GM19395 (cell line): ENCODE results near the gene CAB39L.

Experiments
- ATAC-seq: cut with Tn5 transposase; IDR thresholded peaks from one replicate; pipeline ENCODE4 v1.9.1; 2021; ENCODE audit warnings: mild to moderate bottlenecking, moderate library complexity; ENCODE audit not compliant: unreplicated experiment

Gene CAB39L

DNA sequence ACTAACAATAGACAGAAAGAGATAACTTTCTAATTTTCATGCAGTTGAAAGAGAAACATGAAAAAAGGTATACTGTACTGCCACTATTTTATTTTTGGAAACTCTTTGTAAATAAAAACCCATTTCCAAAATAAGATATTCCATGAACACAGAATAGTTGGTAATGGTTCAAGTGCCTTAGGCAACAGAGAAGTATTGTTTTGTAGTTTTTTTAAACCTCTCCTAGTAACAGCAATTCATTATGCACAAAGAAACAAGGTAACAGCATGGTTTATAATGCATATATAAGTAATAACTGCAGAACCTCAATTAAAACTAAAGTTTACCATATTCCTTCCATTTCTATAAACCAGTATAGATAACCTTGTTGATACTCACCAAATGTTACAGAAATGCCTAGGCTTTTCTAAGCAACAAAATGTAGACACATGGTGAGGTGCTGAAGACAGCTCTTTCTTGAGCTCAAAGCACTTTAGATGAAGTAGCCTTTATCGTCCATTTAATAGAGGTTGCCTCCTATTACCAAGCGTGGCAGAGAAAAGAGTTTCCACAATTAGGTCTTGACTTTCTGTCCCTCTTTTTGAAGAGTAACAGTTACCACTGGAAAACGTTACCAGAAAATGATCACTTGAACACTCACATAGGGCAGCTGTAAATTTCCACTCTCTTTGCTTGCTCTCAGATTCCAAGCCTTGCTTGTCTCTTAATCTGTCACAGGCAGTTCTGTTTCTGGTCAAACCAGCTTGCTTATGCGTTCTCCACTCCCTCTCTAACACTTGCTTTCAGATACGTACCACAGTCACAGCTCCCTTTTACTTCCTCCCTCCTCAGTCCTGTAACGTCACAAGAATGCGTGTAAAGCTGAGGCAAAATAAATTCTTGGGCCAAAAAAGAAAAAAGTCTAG is 42.9 kb downstream of the CAB39L start:
- peak; percentile 91 for ATAC-seq

DNA sequence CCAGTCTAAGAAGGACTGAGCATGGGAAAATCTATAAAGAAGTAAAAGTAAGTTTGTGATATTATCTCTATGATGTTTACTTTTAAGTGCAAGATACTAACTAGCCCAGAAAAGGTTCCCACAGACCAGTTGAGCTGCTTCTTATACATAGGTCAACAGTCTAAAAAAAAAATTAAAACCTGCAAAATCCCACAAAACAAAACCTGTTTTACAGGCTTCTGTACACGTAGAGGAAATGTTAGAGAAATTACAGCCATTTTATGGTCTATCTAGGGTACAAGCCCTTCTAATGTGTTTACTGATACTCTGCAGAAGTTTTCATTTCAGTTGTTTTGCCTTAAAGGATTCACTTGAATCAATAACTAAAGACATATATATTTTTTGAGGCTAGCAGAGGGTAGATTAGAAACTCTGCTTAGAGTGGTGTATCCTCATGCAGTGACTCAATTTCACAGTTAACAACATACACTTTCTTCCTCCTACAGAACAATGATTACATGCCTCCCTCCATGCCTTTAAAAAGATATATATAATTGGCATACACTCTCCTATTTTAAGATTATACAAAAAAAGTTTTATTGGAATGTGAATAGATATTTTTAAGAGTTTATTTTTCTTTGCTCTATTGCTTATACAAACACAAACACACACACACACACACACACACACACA is 43.9 kb downstream of the CAB39L start:
- no peak for ATAC-seq

- no peak for ATAC-seq
These were observed 47.9 kb downstream of the CAB39L start for GRCh38 chr13:49395878-49396380.

DNA sequence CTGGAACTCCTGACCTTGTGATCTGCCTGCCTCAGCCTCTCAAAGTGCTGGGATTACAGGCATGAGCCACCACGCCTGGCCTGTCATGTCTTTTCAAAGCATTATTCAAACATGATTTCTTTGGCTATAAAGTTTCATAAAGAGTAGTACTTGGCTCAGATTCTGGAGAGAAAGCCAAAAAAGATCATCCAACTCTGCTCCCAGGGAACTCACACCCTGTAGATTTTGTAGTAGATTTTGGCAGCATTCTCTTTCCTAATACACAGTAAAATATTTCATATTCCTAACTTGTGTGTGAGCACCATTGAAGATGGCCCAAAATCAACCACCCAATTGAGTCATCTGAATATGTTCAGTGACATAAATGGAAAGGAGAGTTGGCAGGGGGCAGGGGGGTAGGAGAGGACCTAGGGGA is 48.4 kb downstream of the CAB39L start:
- ATAC-seq = no peak

GRCh38 chr13:49388091-49388635 is 55.7 kb downstream of the CAB39L start:
- ATAC-seq = no peak

- no peak for ATAC-seq
These were observed 57.2 kb downstream of the CAB39L start for GRCh38 chr13:49386664-49387063.

GRCh38 chr13:49376121-49376520 is 67.7 kb downstream of the CAB39L start:
- ATAC-seq = no peak

DNA sequence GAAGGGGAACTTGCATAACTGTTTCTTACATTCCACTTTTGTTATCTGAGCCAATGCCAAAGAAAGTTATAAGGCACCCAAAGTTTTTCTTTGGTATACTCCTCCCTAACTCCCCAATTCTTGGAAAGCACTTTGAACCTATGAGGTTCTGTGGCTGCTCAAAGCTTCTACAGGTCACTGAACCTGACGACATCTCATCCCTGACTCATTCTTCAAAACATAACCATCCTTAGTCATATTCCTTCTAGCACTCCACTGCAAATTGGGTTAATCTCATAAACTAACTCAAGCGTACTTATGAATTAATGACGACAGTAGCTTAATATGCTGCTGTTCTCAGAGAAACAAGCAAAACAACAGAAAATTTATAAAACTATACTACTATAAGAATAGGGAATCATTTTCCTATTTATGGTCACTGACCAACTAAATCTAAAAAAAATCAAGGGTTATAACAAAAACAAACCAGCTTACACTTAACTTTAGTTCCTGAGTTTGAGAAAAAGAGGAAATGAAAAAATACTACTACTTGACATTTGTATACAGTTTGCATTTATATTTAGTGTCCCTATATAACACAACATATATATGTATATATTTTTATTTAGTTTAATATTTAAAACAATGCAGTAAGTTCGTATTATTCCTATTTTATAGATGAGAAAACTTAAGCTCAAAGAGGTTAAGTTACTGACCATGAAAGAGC is 69.1 kb downstream of the CAB39L start:
- ATAC-seq = no peak

DNA sequence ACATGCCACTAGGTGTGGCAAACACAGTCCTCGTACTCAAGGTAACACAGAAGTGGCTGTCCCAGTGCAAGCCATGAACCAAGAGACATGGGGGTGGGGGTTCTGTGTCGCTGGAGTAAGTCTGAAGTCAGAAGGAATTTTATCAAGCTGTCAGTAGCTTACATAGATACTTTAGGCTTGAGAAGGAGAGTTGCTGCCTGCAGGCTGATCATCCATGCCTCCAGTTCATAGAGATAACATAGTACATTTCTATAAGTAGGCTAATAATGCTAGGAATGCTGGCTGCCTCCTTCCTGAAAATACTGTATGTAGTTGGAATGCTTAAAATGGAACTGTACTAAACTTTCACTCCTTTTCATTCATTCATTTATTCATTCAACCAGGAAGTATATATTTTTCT is 70.1 kb downstream of the CAB39L start:
- no peak for ATAC-seq

DNA sequence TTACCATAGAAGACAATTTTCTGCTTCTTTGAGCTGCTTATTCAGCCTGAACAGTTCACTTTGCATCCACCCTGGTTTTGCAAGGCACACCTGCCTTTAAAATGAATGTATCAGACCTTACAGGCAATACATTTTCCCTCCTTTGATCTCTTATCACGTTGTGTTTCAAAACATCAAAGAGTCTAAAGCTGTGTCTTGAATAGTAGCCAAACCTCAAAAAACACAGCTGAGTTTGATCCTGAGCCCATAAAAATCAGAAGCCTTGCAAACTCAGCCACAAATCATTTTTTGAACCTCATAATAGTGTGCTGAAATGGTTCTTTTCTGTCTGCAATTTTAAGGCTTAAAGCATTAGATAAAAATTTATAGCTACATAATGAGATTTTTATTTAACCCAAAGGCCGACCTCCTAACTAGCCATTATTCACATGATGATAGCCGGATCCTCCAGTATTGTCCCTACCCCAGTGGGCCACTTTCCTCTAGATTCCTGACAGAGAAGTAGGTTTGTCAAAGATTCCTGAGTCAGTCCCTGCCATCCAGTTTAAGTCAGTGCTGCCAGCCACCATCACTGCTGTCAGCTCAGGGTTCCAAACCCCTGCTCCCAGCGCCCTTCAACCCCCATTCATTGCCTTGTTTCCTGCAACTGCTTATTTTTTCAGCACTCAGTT is 71.8 kb downstream of the CAB39L start:
- ATAC-seq = no peak

GRCh38 chr13:49370371-49370770 is 73.5 kb downstream of the CAB39L start:
- no peak for ATAC-seq

- no peak for ATAC-seq
These were observed 74.0 kb downstream of the CAB39L start for GRCh38 chr13:49369866-49370265.

- ATAC-seq = no peak
These were observed 75.2 kb downstream of the CAB39L start for GRCh38 chr13:49368688-49369087.

DNA sequence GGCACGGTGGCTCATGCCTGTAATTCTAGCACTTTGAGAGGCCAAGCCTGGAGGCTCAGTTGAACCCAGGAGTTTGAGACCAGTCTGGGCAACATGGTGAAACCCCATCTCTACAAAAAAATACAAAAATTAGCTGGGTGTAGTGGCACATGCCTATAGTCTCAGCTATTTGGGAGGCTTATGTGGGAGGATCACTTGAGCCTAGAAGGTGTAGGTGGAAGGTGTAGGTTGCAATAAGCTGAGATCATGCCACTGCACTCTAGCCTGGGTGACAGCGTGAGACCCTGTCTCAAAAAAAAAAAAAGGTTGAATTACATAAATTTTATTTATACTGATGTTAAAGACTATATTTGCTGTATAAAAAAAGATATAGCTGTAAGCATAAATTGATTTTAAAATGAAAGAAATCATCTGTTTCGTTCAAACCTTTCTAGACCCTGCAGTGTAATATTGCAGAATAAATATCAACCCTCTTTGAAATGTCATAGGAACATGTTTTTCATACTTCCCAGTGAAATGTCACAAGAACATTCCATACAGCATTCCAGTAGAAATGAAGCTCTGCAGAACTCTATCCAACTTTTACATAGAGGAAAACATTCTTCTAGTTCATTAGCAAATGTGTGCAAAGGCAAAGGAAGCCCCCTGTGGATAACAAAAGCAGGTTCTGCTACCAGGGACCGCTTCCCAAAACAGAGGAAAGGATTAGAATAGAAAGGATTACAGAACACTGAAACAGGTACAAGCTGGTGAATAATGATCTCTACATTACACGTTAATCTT is 76.0 kb downstream of the CAB39L start:
- ATAC-seq = no peak

DNA sequence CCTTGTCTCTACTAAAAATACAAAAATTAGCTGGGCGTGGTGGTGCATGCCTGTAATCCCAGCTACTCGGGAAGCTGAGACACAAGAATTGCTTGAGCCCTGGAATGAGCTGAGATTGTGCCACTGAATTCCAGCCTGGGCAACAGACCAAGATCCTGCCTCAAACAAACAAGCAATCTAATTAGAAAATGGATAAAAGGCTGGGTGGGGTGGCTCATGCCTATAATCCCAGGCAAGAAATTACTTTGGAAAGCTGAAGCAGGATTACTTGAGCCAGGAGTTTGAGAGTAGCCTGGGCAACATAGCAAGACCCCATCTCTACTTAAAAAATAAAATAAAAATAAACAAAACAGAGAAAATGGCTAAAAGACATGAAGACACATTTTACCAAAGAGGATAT is 77.0 kb downstream of the CAB39L start:
- ATAC-seq = no peak

DNA sequence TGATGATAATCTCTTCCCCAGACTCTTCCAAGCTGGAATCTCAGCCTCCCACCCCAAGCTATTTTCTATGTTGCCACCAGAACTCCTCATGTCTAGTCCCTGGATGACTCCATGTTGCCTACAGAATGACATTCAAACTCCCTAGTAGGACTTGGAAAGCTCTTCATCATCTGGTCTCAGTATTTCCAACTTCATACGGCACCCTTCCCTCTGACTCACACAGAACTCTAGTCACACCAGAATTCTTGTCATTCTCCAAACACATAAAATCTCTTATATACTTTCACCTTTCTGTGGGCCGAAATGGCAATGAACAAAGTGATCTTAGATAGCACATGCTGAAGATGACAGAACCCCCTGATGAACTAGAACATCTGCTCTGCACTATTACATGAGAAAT is 86.2 kb downstream of the CAB39L start:
- ATAC-seq = no peak

DNA sequence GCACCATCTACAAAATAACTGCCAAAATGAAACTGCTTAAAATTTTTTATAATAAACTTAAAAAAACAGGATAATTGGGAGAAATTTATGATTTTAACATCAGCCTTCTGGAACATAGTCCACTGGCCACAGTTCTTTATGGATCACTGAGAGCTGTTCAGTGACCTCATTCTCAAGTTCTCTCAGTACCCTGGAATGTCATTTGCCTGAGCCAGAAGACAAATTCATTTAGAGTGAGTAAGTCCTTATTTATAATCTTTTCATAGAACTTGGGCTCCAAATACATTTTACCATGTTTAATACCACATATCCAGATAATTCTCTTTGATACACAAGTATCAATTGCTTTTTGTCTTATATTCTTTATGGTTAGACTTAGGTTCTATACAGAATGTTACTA is 87.6 kb downstream of the CAB39L start:
- ATAC-seq = no peak

GRCh38 chr13:49354719-49355118 is 89.1 kb downstream of the CAB39L start:
- ATAC-seq = no peak

DNA sequence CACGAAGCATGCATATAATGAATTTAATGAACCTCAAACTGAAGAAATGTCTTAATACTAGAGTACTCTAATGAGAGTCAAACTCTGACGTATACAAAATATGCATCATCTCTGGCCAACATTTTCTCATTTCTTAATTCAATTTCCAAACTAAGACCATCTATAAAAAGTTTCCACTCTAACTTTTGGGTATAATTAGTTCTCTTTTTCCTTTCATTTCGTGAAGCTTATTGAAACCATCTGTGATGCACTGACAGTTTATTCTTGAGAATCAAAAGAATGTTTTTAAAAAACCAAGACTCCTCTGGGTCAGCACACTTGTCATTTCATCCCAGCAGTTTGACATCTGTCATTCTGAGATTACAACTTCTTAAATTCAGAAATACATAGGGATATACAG is 90.0 kb downstream of the CAB39L start:
- ATAC-seq = no peak

- no peak for ATAC-seq
These were observed 92.0 kb downstream of the CAB39L start for GRCh38 chr13:49351871-49352270.
